T-helper 2 cell treated with Interferon-gamma antibody and Interleukin-4, amounts not matched to agents 5 μg/mL and 100 μg/mL, for 36 hours (primary cell): ENCODE data around the gene CHST12.
A peak's percentile ranks its signal among the peaks of the same experiment; 100 is the strongest.

ENCODE experiments used
- DNase-seq: peaks from one replicate; pipeline ENCODE4 v3.0.0; 2021; ENCODE audit warnings: low spot score
- H3K27ac Mint-ChIP-seq: one replicate; pipeline ENCODE4 v1.8.0; 2021; ENCODE audit warnings: mild to moderate bottlenecking, mixed read lengths
- H3K27me3 Mint-ChIP-seq: one replicate; pipeline ENCODE4 v1.8.0; 2021; ENCODE audit warnings: low read depth, mixed read lengths
- H3K36me3 Mint-ChIP-seq: one replicate; pipeline ENCODE4 v1.8.0; 2021; ENCODE audit warnings: low read depth, mixed read lengths
- H3K4me1 Mint-ChIP-seq: one replicate; pipeline ENCODE4 v1.8.0; 2021; ENCODE audit warnings: low read depth, mixed read lengths
- H3K4me3 Mint-ChIP-seq: one replicate; pipeline ENCODE4 v1.8.0; 2022; ENCODE audit warnings: mild to moderate bottlenecking, moderate library complexity, mixed read lengths
- H3K9me3 Mint-ChIP-seq: one replicate; pipeline ENCODE4 v1.8.0; 2021; ENCODE audit warnings: mixed read lengths

The CHST12 gene

DNA sequence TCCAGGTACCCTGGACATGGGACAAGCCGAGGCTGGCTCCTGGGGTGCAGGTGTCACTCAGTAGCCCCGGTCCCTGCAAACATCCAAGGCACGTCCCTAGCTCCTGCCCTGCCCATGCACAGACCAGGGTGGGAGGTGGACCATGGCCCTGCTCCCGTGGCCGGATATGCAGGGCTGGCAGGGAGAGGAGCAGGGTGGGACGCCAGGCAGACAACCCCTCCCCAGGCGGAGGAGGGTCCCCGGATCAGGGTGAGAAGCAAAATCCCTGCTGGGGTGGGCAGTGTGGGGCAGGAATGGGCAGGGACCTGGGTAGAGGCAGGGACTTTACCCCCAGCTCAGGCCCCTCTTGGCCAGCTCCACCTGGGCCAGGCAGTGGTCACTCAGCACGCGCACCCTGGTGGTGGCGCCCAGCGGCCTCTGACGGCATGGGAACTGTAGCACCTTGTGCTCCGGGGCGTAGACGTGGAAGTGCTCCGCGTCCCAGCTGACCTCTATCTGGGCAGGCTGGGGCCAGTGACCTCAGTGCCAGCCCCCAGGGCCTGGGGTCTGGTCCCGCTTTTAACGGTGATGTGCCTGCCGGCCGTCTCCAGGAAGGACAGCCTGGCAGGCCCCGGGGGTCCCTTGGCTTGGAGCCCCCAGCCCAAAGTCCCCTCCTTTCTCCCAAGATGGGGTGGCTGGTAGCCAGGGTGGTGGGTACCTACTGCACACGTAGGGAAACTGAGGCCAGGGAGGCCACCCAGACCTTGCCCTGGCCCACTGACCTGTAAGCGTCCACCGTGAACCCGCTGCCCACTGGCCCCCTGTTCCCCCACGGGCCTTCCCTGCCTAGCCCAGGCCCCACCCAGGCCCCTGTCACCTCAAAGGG lies 71.6 kb downstream of the CHST12 start:
- Mint-ChIP-seq H3K27me3 (peaks cover 4% of the 10 kb centered on the region), H3K4me1 (no peaks in the 10 kb centered on the region), H3K4me3 (no peak overlapping the region), H3K9me3 (no peaks in the 10 kb centered on the region), H3K36me3 (no peaks in the 10 kb centered on the region), H3K27ac (no peak overlapping the region)
- no peak for DNase-seq

GRCh38 chr7:2475678-2476015 lies 72.2 kb downstream of the CHST12 start:
- peaks cover 1% of the 10 kb centered on the region for H3K27me3 Mint-ChIP-seq
- no peaks in the 10 kb centered on the region for H3K9me3 Mint-ChIP-seq

DNA sequence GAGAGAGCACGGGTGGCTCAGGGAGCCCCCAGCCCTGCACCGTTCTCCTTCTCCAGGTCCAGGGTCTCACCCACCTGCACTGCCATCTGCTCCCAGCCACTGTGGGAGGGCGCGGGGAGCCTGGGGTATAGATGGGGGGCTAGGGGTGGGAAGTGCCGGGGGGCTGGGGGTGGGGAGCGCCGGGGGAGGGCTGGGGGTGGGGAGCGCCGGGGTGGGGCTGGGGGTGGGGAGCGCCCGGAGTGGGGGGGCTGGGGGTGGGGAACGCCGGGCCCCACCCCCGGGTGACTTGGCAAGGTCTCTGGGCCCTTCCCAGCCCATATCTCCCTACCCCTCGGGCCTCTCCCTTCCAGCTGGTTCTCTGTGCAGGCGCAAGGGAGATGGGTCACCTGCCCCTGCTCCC lies 72.9 kb downstream of the CHST12 start, which contains the start of gene GRIFIN:
GRIFIN (minus strand) TSS at position 101 of the 400 bp plus-strand sequence; CDS start at position 86, 15 bp downstream.
- Mint-ChIP-seq H3K4me3 (no peak within 1 kb of the TSS), H3K9me3 (no peaks in the 10 kb centered on the region), H3K27me3 (no peaks in the 10 kb centered on the region), H3K27ac (no peak within 1 kb of the TSS), H3K4me1 (no peaks in the 10 kb centered on the region), H3K36me3 (no peaks in the 10 kb centered on the region)
- no peak for DNase-seq

More at GRCh38 chr7:2475678-2476015, 72.2 kb downstream of the CHST12 start:
- DNase-seq, result no peak
- Mint-ChIP-seq H3K4me3 (no peak overlapping the region), H3K4me1 (no peaks in the 10 kb centered on the region), H3K27ac (no peak overlapping the region), H3K36me3 (no peaks in the 10 kb centered on the region)

GRCh38 chr7:2476776-2477446 lies 73.5 kb downstream of the CHST12 start:
- no peaks in the 10 kb centered on the region for H3K9me3 Mint-ChIP-seq
- H3K27ac Mint-ChIP-seq, result no peak overlapping the region
- H3K4me1 Mint-ChIP-seq, result no peaks in the 10 kb centered on the region
- H3K4me3 Mint-ChIP-seq, result no peak overlapping the region
- no peak for DNase-seq
- H3K27me3 Mint-ChIP-seq, result no peaks in the 10 kb centered on the region
- no peaks in the 10 kb centered on the region for H3K36me3 Mint-ChIP-seq

DNA sequence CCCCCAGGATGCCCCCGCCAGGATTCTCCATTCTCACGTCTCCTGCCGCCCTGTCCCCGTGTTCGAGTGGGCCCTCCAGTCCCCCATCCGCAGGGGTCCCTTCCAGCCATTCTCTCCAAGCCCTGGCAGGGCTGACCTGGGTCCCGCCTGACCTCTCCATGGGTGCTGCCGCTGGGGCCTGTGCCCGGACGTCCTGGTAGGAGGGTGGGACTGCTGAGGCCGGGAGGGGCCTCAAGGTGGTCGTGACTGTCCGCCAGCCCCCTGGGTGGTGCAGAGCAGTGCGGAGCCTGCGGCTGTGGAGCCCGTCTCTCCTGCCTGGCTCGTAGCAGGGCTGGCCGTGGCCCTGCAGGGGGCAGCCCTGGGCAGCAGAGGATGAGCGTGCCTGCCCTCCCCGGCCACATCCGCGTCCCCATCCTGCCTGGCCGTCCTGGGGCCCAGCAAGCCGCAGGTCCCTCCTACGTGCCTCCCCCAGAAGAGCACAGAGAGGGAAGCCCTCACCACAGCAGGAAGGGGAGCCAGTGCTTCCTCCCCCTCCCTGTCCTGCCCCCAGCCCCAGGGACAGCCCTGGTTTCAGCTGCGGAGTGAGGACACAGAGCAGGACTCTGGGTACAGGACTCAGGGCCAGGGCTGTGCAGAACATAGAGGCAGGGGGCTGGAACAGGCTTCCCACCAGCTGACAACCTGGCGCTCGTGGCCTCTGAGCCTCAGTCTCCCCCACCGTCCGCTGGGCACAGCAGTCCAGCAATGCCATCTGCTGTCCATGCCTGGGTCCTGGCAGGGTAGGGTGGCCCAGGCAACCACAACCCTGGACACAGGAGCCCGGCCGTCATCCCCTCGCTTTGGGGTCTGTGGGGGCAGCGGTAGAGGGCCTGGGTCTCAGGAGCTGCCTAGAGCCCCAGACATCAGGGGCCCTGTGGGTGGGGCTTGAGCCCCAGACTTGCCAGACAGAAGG lies 74.3 kb downstream of the CHST12 start:
- DNase-seq, result peak; percentile 73
- H3K4me1 Mint-ChIP-seq, result no peaks in the 10 kb centered on the region
- H3K36me3 Mint-ChIP-seq, result no peaks in the 10 kb centered on the region
- no peaks in the 10 kb centered on the region for H3K27me3 Mint-ChIP-seq
- H3K9me3 Mint-ChIP-seq, result peaks cover under 1% of the 10 kb centered on the region
- no peak overlapping the region for H3K4me3 Mint-ChIP-seq
- H3K27ac Mint-ChIP-seq, result no peak overlapping the region

DNA sequence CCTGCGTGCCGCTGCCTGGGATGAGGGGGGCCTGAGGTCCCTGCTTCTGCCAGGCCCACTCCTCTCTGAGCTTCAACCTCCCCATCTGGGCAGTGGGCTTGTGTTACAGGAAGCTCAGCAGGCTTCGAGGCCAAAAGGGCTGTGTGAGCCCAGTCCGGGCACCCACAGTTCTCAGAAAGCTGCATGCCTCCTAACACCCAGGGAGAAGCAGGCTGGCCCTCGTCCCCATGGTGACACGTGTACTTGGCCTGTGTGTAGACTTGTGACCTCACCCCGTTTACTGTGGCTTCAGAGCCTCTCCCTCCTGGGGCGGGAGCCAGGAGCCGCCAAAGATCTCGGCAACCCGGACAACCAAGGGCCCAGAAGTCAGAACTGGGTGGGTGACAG lies 75.0 kb downstream of the CHST12 start:
- H3K9me3 Mint-ChIP-seq, result peaks cover 5% of the 10 kb centered on the region

DNA sequence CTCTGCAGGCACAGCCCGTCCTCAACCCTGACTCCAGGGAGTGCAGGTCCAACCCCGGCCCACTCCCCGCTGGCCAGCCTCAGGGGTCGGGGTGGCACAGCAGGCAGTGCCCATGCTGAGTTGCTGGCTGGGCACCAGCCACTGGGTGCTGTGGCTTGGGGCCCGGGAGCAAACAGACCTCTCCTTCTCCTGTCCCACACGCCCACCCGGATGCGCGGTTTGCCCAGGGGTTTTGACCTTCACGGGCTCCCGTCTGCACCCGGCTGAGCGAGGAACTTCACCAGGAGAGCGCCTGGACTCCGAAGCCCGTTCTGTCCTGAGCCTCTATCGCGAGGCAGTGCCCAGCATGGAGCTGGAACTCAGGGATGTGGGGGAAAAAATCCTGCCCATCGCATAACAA lies 75.4 kb downstream of the CHST12 start:
- Mint-ChIP-seq H3K27ac (no peak overlapping the region), H3K9me3 (peaks cover 5% of the 10 kb centered on the region), H3K4me3 (no peak overlapping the region), H3K36me3 (no peaks in the 10 kb centered on the region), H3K27me3 (no peaks in the 10 kb centered on the region), H3K4me1 (no peaks in the 10 kb centered on the region)
- no peak for DNase-seq

More for the DNA sequence above, 75.0 kb downstream of the CHST12 start:
- no peak overlapping the region for H3K4me3 Mint-ChIP-seq
- peak overlapping the region; percentile 26 for H3K27ac Mint-ChIP-seq
- no peak for DNase-seq
- H3K27me3 Mint-ChIP-seq, result no peaks in the 10 kb centered on the region
- no peaks in the 10 kb centered on the region for H3K36me3 Mint-ChIP-seq
- no peaks in the 10 kb centered on the region for H3K4me1 Mint-ChIP-seq

GRCh38 chr7:2479276-2480069 lies 76.1 kb downstream of the CHST12 start:
- no peak for DNase-seq
- Mint-ChIP-seq H3K36me3 (no peaks in the 10 kb centered on the region), H3K4me3 (no peak overlapping the region), H3K27ac (no peak overlapping the region), H3K27me3 (no peaks in the 10 kb centered on the region), H3K9me3 (peaks cover 5% of the 10 kb centered on the region), H3K4me1 (no peaks in the 10 kb centered on the region)

DNA sequence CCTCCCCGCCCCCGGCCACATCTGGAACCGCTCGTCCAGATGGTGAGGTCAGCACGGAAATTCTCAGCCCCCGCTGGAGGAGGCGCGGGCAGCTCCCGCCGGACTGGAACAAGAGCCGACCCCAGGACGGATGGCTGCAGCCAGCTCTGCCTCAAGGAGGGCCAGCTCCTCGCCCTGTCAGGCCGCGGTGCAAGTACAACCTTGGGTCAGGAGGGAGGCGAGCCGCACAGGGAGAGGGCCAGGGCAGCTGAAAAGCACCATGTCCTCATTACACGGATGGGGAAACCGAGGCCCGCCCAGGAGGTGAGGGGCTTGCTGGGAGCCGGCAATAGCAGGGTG lies 76.6 kb downstream of the CHST12 start:
- Mint-ChIP-seq H3K36me3 (no peaks in the 10 kb centered on the region), H3K9me3 (peaks cover 5% of the 10 kb centered on the region), H3K4me3 (no peak overlapping the region)

GRCh38 chr7:2481195-2481594 lies 77.8 kb downstream of the CHST12 start:
- H3K4me1 Mint-ChIP-seq, result no peaks in the 10 kb centered on the region
- H3K36me3 Mint-ChIP-seq, result no peaks in the 10 kb centered on the region
- peaks cover 5% of the 10 kb centered on the region for H3K9me3 Mint-ChIP-seq
- H3K27ac Mint-ChIP-seq, result no peak overlapping the region
- no peak overlapping the region for H3K4me3 Mint-ChIP-seq
- no peak for DNase-seq
- no peaks in the 10 kb centered on the region for H3K27me3 Mint-ChIP-seq

More for the DNA sequence above, 76.6 kb downstream of the CHST12 start:
- Mint-ChIP-seq H3K27me3 (no peaks in the 10 kb centered on the region), H3K4me1 (no peaks in the 10 kb centered on the region), H3K27ac (no peak overlapping the region)
- no peak for DNase-seq

GRCh38 chr7:2482725-2483451 lies 79.5 kb downstream of the CHST12 start:
- no peak for DNase-seq
- peaks cover 5% of the 10 kb centered on the region for H3K9me3 Mint-ChIP-seq
- H3K27me3 Mint-ChIP-seq, result no peaks in the 10 kb centered on the region
- no peak overlapping the region for H3K27ac Mint-ChIP-seq
- no peaks in the 10 kb centered on the region for H3K4me1 Mint-ChIP-seq
- H3K4me3 Mint-ChIP-seq, result no peak overlapping the region
- no peaks in the 10 kb centered on the region for H3K36me3 Mint-ChIP-seq

DNA sequence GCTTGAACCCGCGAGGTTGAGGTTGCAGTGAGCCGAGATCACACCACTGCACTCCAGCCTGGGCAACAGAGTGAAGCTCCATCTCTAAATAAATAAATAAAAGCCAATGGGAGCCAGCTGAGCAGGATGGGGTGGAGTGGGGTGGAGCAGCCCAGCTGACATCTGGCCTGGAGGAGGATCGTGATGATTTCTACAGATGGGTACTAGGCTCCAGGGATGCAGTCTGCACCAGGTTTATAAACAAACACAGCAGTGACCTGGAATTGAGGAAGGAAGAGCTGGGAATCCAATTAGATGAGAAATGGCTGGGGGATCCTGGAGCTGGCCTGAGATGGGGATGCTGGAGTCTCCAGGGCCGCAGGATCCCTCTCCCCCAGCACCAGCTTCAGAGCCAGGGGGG lies 80.1 kb downstream of the CHST12 start:
- no peak overlapping the region for H3K4me3 Mint-ChIP-seq
- H3K36me3 Mint-ChIP-seq, result no peaks in the 10 kb centered on the region
- no peak overlapping the region for H3K27ac Mint-ChIP-seq
- no peaks in the 10 kb centered on the region for H3K27me3 Mint-ChIP-seq
- peaks cover 5% of the 10 kb centered on the region for H3K9me3 Mint-ChIP-seq
- H3K4me1 Mint-ChIP-seq, result no peaks in the 10 kb centered on the region
- DNase-seq, result no peak

DNA sequence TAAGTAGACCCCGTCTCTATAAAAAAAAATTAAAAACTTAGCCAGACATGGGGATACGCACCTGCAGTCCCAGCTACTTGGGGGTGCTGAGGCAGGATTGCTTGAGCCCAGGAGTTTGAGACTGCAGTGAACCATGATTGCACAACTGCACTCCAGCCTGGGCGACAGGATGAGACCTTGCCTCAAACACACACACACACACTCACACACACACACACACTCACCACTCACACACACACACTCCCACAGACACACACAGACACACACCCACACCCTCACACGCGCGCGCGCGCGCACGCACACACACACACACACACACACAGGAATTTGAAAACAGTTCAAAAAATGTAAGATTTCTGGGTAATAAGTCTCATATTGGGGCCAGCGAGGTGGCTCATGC lies 81.5 kb downstream of the CHST12 start:
- Mint-ChIP-seq H3K27me3 (no peaks in the 10 kb centered on the region), H3K36me3 (no peaks in the 10 kb centered on the region), H3K4me1 (no peaks in the 10 kb centered on the region), H3K27ac (no peak overlapping the region), H3K9me3 (peaks cover 5% of the 10 kb centered on the region), H3K4me3 (no peak overlapping the region)
- DNase-seq, result no peak
